HG02798 (cell line): ENCODE results near the gene KRT71.
"Not testable (repeated sequence)": the region's sequence is repeated elsewhere in the genome, so short reads cannot be mapped to it uniquely, and the experiment has no call there.

Experiments
- ATAC-seq: cut with Tn5 transposase; IDR thresholded peaks from one replicate; pipeline ENCODE4 v1.9.1; 2021; ENCODE audit warnings: mild to moderate bottlenecking; ENCODE audit not compliant: unreplicated experiment, poor library complexity

KRT71 gene

GRCh38 chr12:52502877-52503276 lies 50.1 kb downstream of the KRT71 start:
- ATAC-seq = no peak

GRCh38 chr12:52501490-52501889 lies 51.5 kb downstream of the KRT71 start:
- ATAC-seq = no peak

- ATAC-seq = not testable (repeated sequence)
Observed at GRCh38 chr12:52500574-52500973, 52.4 kb downstream of the KRT71 start.

- no peak for ATAC-seq
Observed at GRCh38 chr12:52499806-52500560, 53.0 kb downstream of the KRT71 start.

- ATAC-seq = no peak
Observed at GRCh38 chr12:52498946-52499345, 54.0 kb downstream of the KRT71 start.

GRCh38 chr12:52497975-52498374 lies 55.0 kb downstream of the KRT71 start:
- ATAC-seq = no peak

- no peak for ATAC-seq
Observed at GRCh38 chr12:52496590-52497071, 56.3 kb downstream of the KRT71 start.

- no peak for ATAC-seq
Observed at GRCh38 chr12:52496054-52496453, 56.9 kb downstream of the KRT71 start.

GRCh38 chr12:52495389-52495788 lies 57.6 kb downstream of the KRT71 start:
- no peak for ATAC-seq

- no peak for ATAC-seq
Observed at GRCh38 chr12:52494518-52494917, 58.4 kb downstream of the KRT71 start.

- no peak for ATAC-seq
Observed at GRCh38 chr12:52494100-52494499, 58.8 kb downstream of the KRT71 start.
